Mesothelial cell of epicardium (in vitro differentiated cells): ENCODE results near the gene TMEM33. TPM values are rescaled to one million over a fixed set of nuclear protein-coding genes. Genes with fewer than 3 reads are reported as not detected.

Experiments used
- DNase-seq, 2 experiments: peaks; one replicate each; pipeline ENCODE4 v3.0.0; 2021; ENCODE audit warnings: low spot score in 2 of 2; ENCODE audit not compliant: unreplicated experiment in 2 of 2
- H3K27ac Mint-ChIP-seq: 2 replicates; pipeline ENCODE4 v1.8.0; 2021; ENCODE audit warnings: mixed read lengths
- H3K27me3 Mint-ChIP-seq: 2 replicates; pipeline ENCODE4 v1.8.0; 2021; ENCODE audit warnings: low read depth, mixed read lengths
- H3K36me3 Mint-ChIP-seq: 2 replicates; pipeline ENCODE4 v1.8.0; 2021; ENCODE audit warnings: mixed read lengths
- H3K4me1 Mint-ChIP-seq: 2 replicates; pipeline ENCODE4 v1.8.0; 2021; ENCODE audit warnings: mixed read lengths
- H3K4me3 Mint-ChIP-seq: 2 replicates; pipeline ENCODE4 v1.8.0; 2021; ENCODE audit warnings: mild to moderate bottlenecking, moderate library complexity, mixed read lengths
- H3K9me3 Mint-ChIP-seq: 2 replicates; pipeline ENCODE4 v1.8.0; 2021; ENCODE audit warnings: mixed read lengths
- CTCF ChIP-seq: fragments of 200-600 bp; sonication (generic); IDR thresholded peaks from one replicate; pipeline ENCODE4 v1.5.0; 2021; ENCODE audit warnings: antibody characterized with exemption; ENCODE audit not compliant: unreplicated experiment
- total RNA-seq: library from RNA; stranded (reverse); gene quantifications from 3 replicates; pipeline ENCODE4 v1.2.1, GENCODE V29; 2021

TMEM33 gene
- 48.2 to 49.5 TPM (median 49.0 TPM) in 3 replicates for total RNA-seq

GRCh38 chr4:41934901-41935651, at the start of gene TMEM33:
Gene TMEM33 (plus strand): TSS chr4:41935429. CDS start chr4:41935485, 56 bp downstream.
- H3K36me3 Mint-ChIP-seq = peaks cover 8% of the 10 kb centered on the region
- peak; percentile 37 to 76 for DNase-seq
- peaks cover 20% of the 10 kb centered on the region for H3K4me1 Mint-ChIP-seq

GRCh38 chr4:41885456-41885855, 49.8 kb upstream of the TMEM33 start:
- H3K9me3 Mint-ChIP-seq = no peaks in the 10 kb centered on the region
- peaks cover 15% of the 10 kb centered on the region for H3K4me1 Mint-ChIP-seq
- H3K4me3 Mint-ChIP-seq = no peak overlapping the region
- peaks cover 70% of the 10 kb centered on the region for H3K27me3 Mint-ChIP-seq
- H3K27ac Mint-ChIP-seq = no peak overlapping the region
- H3K36me3 Mint-ChIP-seq = no peaks in the 10 kb centered on the region
- TF ChIP-seq CTCF = no peak
- DNase-seq = no peak

More at GRCh38 chr4:41934901-41935651, at the start of gene TMEM33:
- peaks cover 28% of the 10 kb centered on the region for H3K27me3 Mint-ChIP-seq
- H3K27ac Mint-ChIP-seq = peak within 1 kb of the TSS; percentile 98
- no peak for TF ChIP-seq CTCF
- peak within 1 kb of the TSS; percentile 99 for H3K4me3 Mint-ChIP-seq
- peaks cover 5% of the 10 kb centered on the region for H3K9me3 Mint-ChIP-seq

GRCh38 chr4:41887277-41887676, 48.0 kb upstream of the TMEM33 start:
- no peak for DNase-seq
- H3K27me3 Mint-ChIP-seq = peaks cover 67% of the 10 kb centered on the region
- H3K4me1 Mint-ChIP-seq = peaks cover 6% of the 10 kb centered on the region

GRCh38 chr4:41887821-41888686, 47.2 kb upstream of the TMEM33 start:
- H3K27ac Mint-ChIP-seq = no peak overlapping the region
- H3K4me3 Mint-ChIP-seq = no peak overlapping the region
- peaks cover 68% of the 10 kb centered on the region for H3K27me3 Mint-ChIP-seq
- TF ChIP-seq CTCF = peak; percentile 98
- peaks cover 6% of the 10 kb centered on the region for H3K4me1 Mint-ChIP-seq
- no peak for DNase-seq
- no peaks in the 10 kb centered on the region for H3K9me3 Mint-ChIP-seq
- no peaks in the 10 kb centered on the region for H3K36me3 Mint-ChIP-seq

More at GRCh38 chr4:41887277-41887676, 48.0 kb upstream of the TMEM33 start:
- H3K4me3 Mint-ChIP-seq = no peak overlapping the region
- no peak for TF ChIP-seq CTCF
- no peak overlapping the region for H3K27ac Mint-ChIP-seq
- no peaks in the 10 kb centered on the region for H3K36me3 Mint-ChIP-seq
- no peaks in the 10 kb centered on the region for H3K9me3 Mint-ChIP-seq

GRCh38 chr4:41888687-41889074, 46.5 kb upstream of the TMEM33 start:
- H3K36me3 Mint-ChIP-seq = no peaks in the 10 kb centered on the region
- TF ChIP-seq CTCF = no peak

More at GRCh38 chr4:41888687-41889074, 46.5 kb upstream of the TMEM33 start:
- no peak overlapping the region for H3K27ac Mint-ChIP-seq
- H3K27me3 Mint-ChIP-seq = peaks cover 68% of the 10 kb centered on the region
- H3K4me1 Mint-ChIP-seq = peaks cover 6% of the 10 kb centered on the region
- H3K9me3 Mint-ChIP-seq = no peaks in the 10 kb centered on the region
- no peak overlapping the region for H3K4me3 Mint-ChIP-seq
- DNase-seq = no peak
